HepG2 (cell line): Measurements from ENCODE around the gene LMAN1L. TPM values are rescaled to one million over a fixed set of nuclear protein-coding genes. Genes with fewer than 3 reads are reported as not detected.

Experiments
- AGO1 ChIP-seq: fragments of 200-400 bp; formaldehyde crosslinking; IDR thresholded peaks from 2 replicates; pipeline ENCODE4 v1.6.1; 2017; ENCODE audit warnings: mild to moderate bottlenecking, low read depth, low read length, moderate library complexity; ENCODE audit not compliant: poor library complexity, severe bottlenecking
- CCDC6 ChIP-seq: sonication (generic); formaldehyde crosslinking; IDR thresholded peaks from 2 replicates; pipeline ENCODE4 v1.8.1; 2022; ENCODE audit warnings: mild to moderate bottlenecking, missing genetic modification reagents, moderate library complexity
- FOSL1 ChIP-seq: sonication (generic); formaldehyde crosslinking; IDR thresholded peaks from 2 replicates; pipeline ENCODE4 v1.9.0; 2021; ENCODE audit warnings: missing genetic modification reagents, borderline replicate concordance
- HBP1 ChIP-seq: IDR thresholded peaks from 2 replicates; pipeline ENCODE4 v1.6.1; 2016; ENCODE audit warnings: low read depth, control low read depth
- HMGA1 ChIP-seq: sonication (generic); formaldehyde crosslinking; conservative IDR thresholded peaks from 2 replicates; pipeline ENCODE4 v1.4.0; 2020; ENCODE audit warnings: missing genetic modification reagents
- MAX ChIP-seq: IDR thresholded peaks from 2 replicates; pipeline ENCODE4 v1.6.1; 2012; ENCODE audit warnings: inconsistent platforms
- MXD4 ChIP-seq: IDR thresholded peaks from 2 replicates; pipeline ENCODE4 v1.6.1; 2016; ENCODE audit warnings: mild to moderate bottlenecking, missing biosample characterization, missing genetic modification reagents
- RFX3 ChIP-seq: IDR thresholded peaks from 2 replicates; pipeline ENCODE4 v1.6.1; 2016; ENCODE audit warnings: missing biosample characterization, missing genetic modification reagents
- SRSF4 ChIP-seq: fragments of 200-400 bp; formaldehyde crosslinking; IDR thresholded peaks from one replicate; pipeline ENCODE4 v1.6.1; 2018; ENCODE audit warnings: mild to moderate bottlenecking, low read depth, low read length, moderate library complexity; ENCODE audit not compliant: poor library complexity, severe bottlenecking
- SYNCRIP ChIP-seq: fragments of 200-400 bp; formaldehyde crosslinking; IDR thresholded peaks from 2 replicates; pipeline ENCODE4 v1.6.1; 2018; ENCODE audit warnings: mild to moderate bottlenecking, low read depth, low read length; ENCODE audit not compliant: insufficient read depth
- ZHX1 ChIP-seq: sonication (generic); formaldehyde crosslinking; IDR thresholded peaks from 2 replicates; pipeline ENCODE4 v1.8.1; 2022; ENCODE audit warnings: low read depth, mild to moderate bottlenecking, missing genetic modification reagents
- ZNF34 ChIP-seq: sonication (generic); formaldehyde crosslinking; IDR thresholded peaks from 2 replicates; pipeline ENCODE4 v1.4.0; 2020; ENCODE audit warnings: mild to moderate bottlenecking, missing genetic modification reagents, borderline replicate concordance
- ZSCAN5A ChIP-seq: sonication (generic); formaldehyde crosslinking; IDR thresholded peaks from 2 replicates; pipeline ENCODE4 v1.8.0; 2022; ENCODE audit warnings: mild to moderate bottlenecking, missing genetic modification reagents, borderline replicate concordance
- polyA plus RNA-seq, 8 experiments: library from polyadenylated mRNA; depleted of rRNA in 3 of 8; stranded (reverse) in 7 of 8; unstranded in 1 of 8; fragments of >200 nt; fragmentation: Illumina TruSeq in 4 of 8; extraction: Trizol in 4 of 8; gene quantifications; 2 replicates each; pipeline versions ENCODE4 v1.2.1 to v1.2.3, GENCODE V29; 2011 to 2016; ENCODE audit warnings: low read depth in 4 of 8, missing spikeins in 1 of 8, mixed read lengths in 1 of 8; ENCODE audit not compliant: insufficient read depth in 1 of 8
- total RNA-seq, 5 experiments: library from RNA; depleted of rRNA; stranded (reverse); fragments of >200 nt; fragmentation: Illumina TruSeq; extraction: Trizol; gene quantifications; 2 replicates each; pipeline ENCODE4 v1.2.3, GENCODE V29; 2016; ENCODE audit warnings: low read depth in 1 of 5

LMAN1L gene
- total and polyA plus RNA-seq, 2 of the 13 experiments (the other 11 are each of a cell fraction or from before 2014, with no cell fraction given): not detected

- TF ChIP-seq MAX (no peak), MXD4 (no peak), SRSF4 (no peak), CCDC6 (CRISPR knock-in tag) (no peak), HBP1 (CRISPR knock-in tag) (no peak), RFX3 (CRISPR knock-in tag) (no peak), FOSL1 (CRISPR knock-in tag) (no peak), AGO1 (no peak), ZNF34 (CRISPR knock-in tag) (no peak), SYNCRIP (no peak), ZHX1 (no peak), HMGA1 (no peak), ZSCAN5A (no peak)
These were observed 3.4 kb upstream of the LMAN1L start (continued) for GRCh38 chr15:74809242-74809641.
